ENCODE measurements around the gene HOXD3. TPM values are rescaled to one million over a fixed set of nuclear protein-coding genes. Genes with fewer than 3 reads are reported as not detected.

Gene HOXD3
- total and polyA plus RNA-seq, 2 experiments from 2014 or later, result 2.3 to 3.2 TPM

DNA sequence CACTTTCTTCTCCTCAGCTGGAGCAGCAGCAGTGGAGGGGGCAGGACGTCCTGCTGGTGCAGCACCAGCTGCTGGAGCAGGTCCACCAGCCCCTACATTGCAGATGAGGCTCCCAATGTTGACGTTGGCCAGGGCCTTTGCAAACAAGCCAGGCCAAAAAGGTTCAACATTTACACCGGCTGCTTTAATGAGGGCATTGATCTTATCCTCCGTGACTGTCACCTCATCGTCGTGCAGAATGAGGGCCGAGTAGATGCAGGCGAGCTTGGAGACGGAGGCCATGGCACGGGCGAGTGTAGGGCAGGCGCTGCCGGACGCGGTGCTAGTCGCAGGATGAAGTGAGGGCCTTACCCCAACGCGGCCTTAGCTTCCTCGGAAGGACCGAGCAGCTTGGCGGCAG lies 43.9 kb downstream of the HOXD3 start:
- H3K4me3 ChIP-seq, result no peak overlapping the region
- in situ Hi-C loops (cut with MboI), result no loop called here
- H3K36me3 ChIP-seq (ENCODE audit: low read depth), result no peaks in the 10 kb centered on the region
- TF ChIP-seq EZH2 (IDR thresholded peaks at IDR 0.05; ENCODE audit: insufficient read depth, poor library complexity, severe bottlenecking) (no peak), EZH2phosphoT487 (IDR thresholded peaks at IDR 0.05; ENCODE audit: insufficient read depth, low read depth) (no peak)
- H3K27me3 ChIP-seq (replicated peaks; ENCODE audit: insufficient read depth), result no peaks in the 10 kb centered on the region
- 78 to 86% methylated on average over 21 of the region's 21 CpGs for WGBS, 2 experiments (ENCODE audit: low coverage in 1 of 2, low lambda C conversion rate in 2 of 2, missing lambda C conversion rate in 2 of 2)
- H3K9me2 ChIP-seq (ENCODE audit: insufficient read depth), result no peaks in the 10 kb centered on the region
- no peaks in the 10 kb centered on the region for H3K4me1 ChIP-seq (ENCODE audit: insufficient read depth)
- H3K4me2 ChIP-seq (ENCODE audit: unreplicated experiment), result no peak overlapping the region
- no peaks in the 10 kb centered on the region for H4K20me1 ChIP-seq (ENCODE audit: insufficient read depth)
- no peak overlapping the region for H3K27ac ChIP-seq
- no peaks in the 10 kb centered on the region for H3F3A ChIP-seq (ENCODE audit: insufficient read depth)
- H3K79me2 ChIP-seq (ENCODE audit: insufficient read depth), result no peaks in the 10 kb centered on the region
- H3K9me3 ChIP-seq (ENCODE audit: low read depth), result no peaks in the 10 kb centered on the region
- H3K9ac ChIP-seq, result no peak overlapping the region
- H2AFZ ChIP-seq, result no peak overlapping the region
- DNase-seq, result no peak

DNA sequence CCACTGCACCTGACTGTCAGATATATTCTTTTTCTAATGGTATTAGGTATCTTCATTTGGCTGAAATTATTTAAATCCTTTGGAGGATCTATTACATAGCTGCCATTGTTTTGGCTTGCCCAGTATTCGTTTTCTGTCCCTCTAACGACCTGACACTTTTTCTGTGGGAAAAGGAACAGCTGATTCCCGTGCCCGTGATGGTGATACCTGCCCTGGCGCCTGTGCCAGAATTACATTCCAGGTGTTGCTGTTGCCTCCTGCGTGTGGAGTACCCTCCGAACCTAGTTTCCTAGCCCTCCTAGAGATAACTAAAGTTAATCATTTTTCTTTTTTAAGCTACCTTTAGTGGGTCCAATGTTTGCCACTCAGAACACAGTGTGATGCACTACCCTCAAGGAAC lies 45.4 kb downstream of the HOXD3 start:
- Histone ChIP-seq H3K4me2 (ENCODE audit: unreplicated experiment) (no peak overlapping the region), H3K9me2 (ENCODE audit: insufficient read depth) (no peaks in the 10 kb centered on the region), H3K9ac (no peak overlapping the region), H3K27me3 (replicated peaks; ENCODE audit: insufficient read depth) (no peaks in the 10 kb centered on the region), H3K79me2 (ENCODE audit: insufficient read depth) (no peaks in the 10 kb centered on the region), H3K27ac (no peak overlapping the region), H2AFZ (no peak overlapping the region), H3K4me1 (ENCODE audit: insufficient read depth) (no peaks in the 10 kb centered on the region), H3K36me3 (ENCODE audit: low read depth) (no peaks in the 10 kb centered on the region), H3K4me3 (no peak overlapping the region), H4K20me1 (ENCODE audit: insufficient read depth) (no peaks in the 10 kb centered on the region), H3K9me3 (ENCODE audit: low read depth) (no peaks in the 10 kb centered on the region), H3F3A (ENCODE audit: insufficient read depth) (no peaks in the 10 kb centered on the region)
- in situ Hi-C loops (cut with MboI), result no loop called here
- 75 to 78% methylated on average over 7 of the region's 7 CpGs for WGBS, 2 experiments (ENCODE audit: low coverage in 1 of 2, low lambda C conversion rate in 2 of 2, missing lambda C conversion rate in 2 of 2)
- no peak for DNase-seq
- no peak for TF ChIP-seq EZH2 (IDR thresholded peaks at IDR 0.05; ENCODE audit: insufficient read depth, poor library complexity, severe bottlenecking)
- TF ChIP-seq EZH2phosphoT487 (IDR thresholded peaks at IDR 0.05; ENCODE audit: insufficient read depth, low read depth), result no peak

DNA sequence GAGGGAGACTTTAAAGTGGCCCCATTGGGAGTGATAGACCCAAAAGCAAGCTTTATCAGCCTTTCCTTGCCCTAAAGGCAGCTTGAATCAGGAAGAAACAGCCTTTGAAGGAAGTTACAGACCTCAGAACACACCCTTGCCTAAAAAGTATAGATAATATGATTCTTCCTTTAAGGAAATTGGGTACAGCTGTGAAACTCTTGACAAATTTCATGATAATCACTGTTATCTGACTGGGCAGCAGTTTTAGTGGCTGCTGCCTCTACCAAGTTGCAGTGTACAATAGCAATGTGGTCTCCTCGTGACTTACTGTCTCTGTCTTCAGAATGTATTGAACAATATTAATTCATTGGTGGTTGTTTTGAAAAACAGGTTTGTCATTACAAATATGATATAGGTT lies 48.0 kb downstream of the HOXD3 start:
- WGBS, 2 experiments (ENCODE audit: low coverage in 1 of 2, low lambda C conversion rate in 2 of 2, missing lambda C conversion rate in 2 of 2), result 68 to 77% methylated on average over 1 of the region's 1 CpG
- in situ Hi-C loops (cut with MboI), result no loop called here
- no peaks in the 10 kb centered on the region for H3K9me2 ChIP-seq (ENCODE audit: insufficient read depth)

DNA sequence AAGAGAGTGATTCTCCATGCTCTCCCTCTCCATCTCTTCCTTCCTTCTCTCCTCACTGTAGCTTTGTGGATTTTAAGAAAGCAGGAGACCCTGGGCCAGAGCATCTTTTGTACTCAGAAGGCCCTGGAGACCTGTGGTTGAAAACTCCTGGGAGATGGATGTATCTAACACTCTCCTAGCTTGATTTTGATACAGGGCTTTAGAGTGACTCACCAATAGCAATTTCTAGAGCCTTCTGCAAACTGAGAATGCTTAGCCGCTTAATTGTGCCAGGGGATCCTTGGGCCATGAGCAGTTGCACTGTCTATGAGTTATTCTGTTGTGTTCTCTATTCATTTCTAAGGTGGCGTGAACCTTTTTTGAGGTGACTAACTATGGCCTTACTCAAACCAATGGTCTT lies 49.0 kb downstream of the HOXD3 start:
- no peak overlapping the region for H2AFZ ChIP-seq
- no peaks in the 10 kb centered on the region for H4K20me1 ChIP-seq (ENCODE audit: insufficient read depth)
- no peak overlapping the region for H3K4me3 ChIP-seq
- H3K4me1 ChIP-seq (ENCODE audit: insufficient read depth), result no peaks in the 10 kb centered on the region
- 92 to 100% methylated on average over 2 of the region's 2 CpGs for WGBS, 2 experiments (ENCODE audit: low coverage in 1 of 2, low lambda C conversion rate in 2 of 2, missing lambda C conversion rate in 2 of 2)
- no peaks in the 10 kb centered on the region for H3K27me3 ChIP-seq (replicated peaks; ENCODE audit: insufficient read depth)
- no peaks in the 10 kb centered on the region for H3F3A ChIP-seq (ENCODE audit: insufficient read depth)
- TF ChIP-seq EZH2 (IDR thresholded peaks at IDR 0.05; ENCODE audit: insufficient read depth, poor library complexity, severe bottlenecking) (no peak), EZH2phosphoT487 (IDR thresholded peaks at IDR 0.05; ENCODE audit: insufficient read depth, low read depth) (no peak)
- no peak overlapping the region for H3K4me2 ChIP-seq (ENCODE audit: unreplicated experiment)
- no peaks in the 10 kb centered on the region for H3K9me3 ChIP-seq (ENCODE audit: low read depth)
- H3K9ac ChIP-seq, result no peak overlapping the region
- H3K9me2 ChIP-seq (ENCODE audit: insufficient read depth), result no peaks in the 10 kb centered on the region
- in situ Hi-C loops (cut with MboI), result no loop called here
- H3K79me2 ChIP-seq (ENCODE audit: insufficient read depth), result no peaks in the 10 kb centered on the region
- H3K27ac ChIP-seq, result no peak overlapping the region
- no peaks in the 10 kb centered on the region for H3K36me3 ChIP-seq (ENCODE audit: low read depth)
- DNase-seq, result no peak

More for the DNA sequence above, 48.0 kb downstream of the HOXD3 start:
- Histone ChIP-seq H3K9me3 (ENCODE audit: low read depth) (no peaks in the 10 kb centered on the region), H3K27ac (no peak overlapping the region), H3K4me2 (ENCODE audit: unreplicated experiment) (no peak overlapping the region), H4K20me1 (ENCODE audit: insufficient read depth) (no peaks in the 10 kb centered on the region), H3F3A (ENCODE audit: insufficient read depth) (no peaks in the 10 kb centered on the region), H3K9ac (no peak overlapping the region), H3K27me3 (replicated peaks; ENCODE audit: insufficient read depth) (no peaks in the 10 kb centered on the region), H3K4me1 (ENCODE audit: insufficient read depth) (no peaks in the 10 kb centered on the region), H2AFZ (no peak overlapping the region), H3K4me3 (no peak overlapping the region), H3K79me2 (ENCODE audit: insufficient read depth) (no peaks in the 10 kb centered on the region), H3K36me3 (ENCODE audit: low read depth) (no peaks in the 10 kb centered on the region)
- DNase-seq, result no peak
- TF ChIP-seq EZH2phosphoT487 (IDR thresholded peaks at IDR 0.05; ENCODE audit: insufficient read depth, low read depth) (no peak), EZH2 (IDR thresholded peaks at IDR 0.05; ENCODE audit: insufficient read depth, poor library complexity, severe bottlenecking) (no peak)

DNA sequence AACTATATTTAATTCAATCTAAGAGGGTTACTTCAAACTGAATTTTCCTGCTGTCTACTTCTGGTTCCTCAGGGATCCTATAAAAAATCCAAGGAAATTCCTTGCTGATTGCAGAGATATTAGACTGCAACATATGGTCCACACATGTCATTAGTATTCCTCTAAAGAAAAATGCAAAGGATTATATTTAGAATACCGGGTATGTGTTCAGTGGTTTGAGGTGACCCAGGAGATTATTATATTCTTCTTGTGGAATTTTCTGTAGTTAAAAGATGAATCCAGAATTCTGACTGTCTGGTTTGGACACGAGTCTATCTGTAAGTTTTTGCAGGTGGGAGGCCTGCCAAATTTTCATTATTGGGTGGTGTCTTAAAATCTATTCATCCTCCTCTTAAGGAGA lies 49.6 kb downstream of the HOXD3 start:
- no peaks in the 10 kb centered on the region for H3K9me2 ChIP-seq (ENCODE audit: insufficient read depth)
- no peaks in the 10 kb centered on the region for H3F3A ChIP-seq (ENCODE audit: insufficient read depth)
- no peaks in the 10 kb centered on the region for H3K27me3 ChIP-seq (replicated peaks; ENCODE audit: insufficient read depth)
- no peak overlapping the region for H3K4me2 ChIP-seq (ENCODE audit: unreplicated experiment)
- no peak overlapping the region for H2AFZ ChIP-seq
- H4K20me1 ChIP-seq (ENCODE audit: insufficient read depth), result no peaks in the 10 kb centered on the region
- 2 to 11% methylated on average over 2 of the region's 2 CpGs for WGBS, 2 experiments (ENCODE audit: low coverage in 1 of 2, low lambda C conversion rate in 2 of 2, missing lambda C conversion rate in 2 of 2)
- H3K36me3 ChIP-seq (ENCODE audit: low read depth), result no peaks in the 10 kb centered on the region
- no peak overlapping the region for H3K9ac ChIP-seq
- H3K4me3 ChIP-seq, result no peak overlapping the region
- H3K27ac ChIP-seq, result no peak overlapping the region
- H3K9me3 ChIP-seq (ENCODE audit: low read depth), result no peaks in the 10 kb centered on the region
- in situ Hi-C loops (cut with MboI), result no loop called here
- H3K79me2 ChIP-seq (ENCODE audit: insufficient read depth), result no peaks in the 10 kb centered on the region
- no peaks in the 10 kb centered on the region for H3K4me1 ChIP-seq (ENCODE audit: insufficient read depth)
- no peak for TF ChIP-seq EZH2phosphoT487 (IDR thresholded peaks at IDR 0.05; ENCODE audit: insufficient read depth, low read depth)
- DNase-seq, result peak; percentile 5

Data from GM23248 (cell line).